CD4-positive, alpha-beta T cell treated with Interleukin-4 for 4 hours (primary cell): Measurements from ENCODE around the gene RPUSD2.
A peak's percentile ranks its signal among the peaks of the same experiment; 100 is the strongest.

Experiments
- DNase-seq: peaks from one replicate; pipeline ENCODE4 v3.0.0-alpha.2; 2020

Gene RPUSD2

GRCh38 chr15:40569129-40569953 lies at the start of gene RPUSD2:
Gene RPUSD2, plus strand, starts transcription at chr15:40569299. Its CDS starts 39 bp downstream, at chr15:40569338.
- DNase-seq, result peak; percentile 91

GRCh38 chr15:40523611-40524010 lies 45.5 kb upstream of the RPUSD2 start:
- DNase-seq, result no peak

- DNase-seq, result no peak
Measured at GRCh38 chr15:40525855-40526254, 43.2 kb upstream of the RPUSD2 start.

GRCh38 chr15:40528801-40529200 lies 40.3 kb upstream of the RPUSD2 start:
- DNase-seq, result no peak

- no peak for DNase-seq
Measured at GRCh38 chr15:40533763-40534364, 35.2 kb upstream of the RPUSD2 start.

- DNase-seq, result no peak
Measured at GRCh38 chr15:40534371-40534770, 34.7 kb upstream of the RPUSD2 start.

GRCh38 chr15:40536501-40536900 lies 32.6 kb upstream of the RPUSD2 start:
- no peak for DNase-seq

GRCh38 chr15:40538976-40539375 lies 30.1 kb upstream of the RPUSD2 start:
- no peak for DNase-seq

GRCh38 chr15:40543082-40543481 lies 26.0 kb upstream of the RPUSD2 start:
- DNase-seq, result no peak

- DNase-seq, result no peak
Measured at GRCh38 chr15:40543631-40544294, 25.3 kb upstream of the RPUSD2 start.

- no peak for DNase-seq
Measured at GRCh38 chr15:40545457-40545856, 23.6 kb upstream of the RPUSD2 start.

GRCh38 chr15:40548610-40549009 lies 20.5 kb upstream of the RPUSD2 start:
- no peak for DNase-seq

GRCh38 chr15:40549894-40550293 lies 19.2 kb upstream of the RPUSD2 start:
- no peak for DNase-seq

- no peak for DNase-seq
Measured at GRCh38 chr15:40550341-40551037, 18.6 kb upstream of the RPUSD2 start.

GRCh38 chr15:40554161-40554525 lies 15.0 kb upstream of the RPUSD2 start:
- DNase-seq, result no peak

- no peak for DNase-seq
Measured at GRCh38 chr15:40555876-40556275, 13.2 kb upstream of the RPUSD2 start.

GRCh38 chr15:40558952-40559742 lies 10.0 kb upstream of the RPUSD2 start:
- DNase-seq, result no peak

- no peak for DNase-seq
Measured at GRCh38 chr15:40562691-40563090, 6.4 kb upstream of the RPUSD2 start.

- DNase-seq, result no peak
Measured at GRCh38 chr15:40563426-40563825, 5.7 kb upstream of the RPUSD2 start.

GRCh38 chr15:40564591-40565332 lies 4.3 kb upstream of the RPUSD2 start, which contains the start of gene CCDC32:
Gene CCDC32, minus strand, starts transcription at chr15:40565042. Its CDS starts 2,027 bp downstream, at chr15:40563015.
- peak; percentile 95 for DNase-seq
